ENCODE measurements around the gene AHCYL2.

AHCYL2 gene

DNA sequence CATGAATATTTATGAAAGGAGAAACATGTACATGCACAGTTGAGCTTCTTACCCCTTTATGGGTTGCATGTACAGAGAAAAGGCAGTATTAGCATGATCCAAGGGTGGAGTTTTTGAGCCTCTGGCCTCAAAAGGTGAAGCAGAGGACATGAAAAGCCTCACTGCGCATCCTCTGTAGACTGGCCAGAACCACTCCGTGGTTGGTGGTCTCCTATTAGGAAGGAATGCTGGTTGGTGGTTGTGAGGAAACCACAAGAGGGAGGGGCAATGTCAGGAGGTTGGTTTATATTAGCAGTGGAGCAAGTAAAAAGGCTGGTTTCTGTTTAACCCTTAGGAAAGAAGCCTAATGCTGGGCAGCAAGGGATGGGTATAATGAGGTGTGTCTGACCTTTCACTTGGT is 37.5 kb downstream of the AHCYL2 start:
- no peak for TF ChIP-seq TAF1 (IDR thresholded peaks at IDR 0.05; ENCODE audit: borderline replicate concordance, insufficient read depth, low read length)
- TF ChIP-seq POLR2AphosphoS5 (IDR thresholded peaks at IDR 0.05; ENCODE audit: low read depth, low read length), result no peak
- TF ChIP-seq FOXP2 (optimal IDR thresholded peaks at IDR 0.05; ENCODE audit: borderline replicate concordance, extremely low read depth, extremely low read length, insufficient read depth), result no peak
- TF ChIP-seq, protein P1, sequence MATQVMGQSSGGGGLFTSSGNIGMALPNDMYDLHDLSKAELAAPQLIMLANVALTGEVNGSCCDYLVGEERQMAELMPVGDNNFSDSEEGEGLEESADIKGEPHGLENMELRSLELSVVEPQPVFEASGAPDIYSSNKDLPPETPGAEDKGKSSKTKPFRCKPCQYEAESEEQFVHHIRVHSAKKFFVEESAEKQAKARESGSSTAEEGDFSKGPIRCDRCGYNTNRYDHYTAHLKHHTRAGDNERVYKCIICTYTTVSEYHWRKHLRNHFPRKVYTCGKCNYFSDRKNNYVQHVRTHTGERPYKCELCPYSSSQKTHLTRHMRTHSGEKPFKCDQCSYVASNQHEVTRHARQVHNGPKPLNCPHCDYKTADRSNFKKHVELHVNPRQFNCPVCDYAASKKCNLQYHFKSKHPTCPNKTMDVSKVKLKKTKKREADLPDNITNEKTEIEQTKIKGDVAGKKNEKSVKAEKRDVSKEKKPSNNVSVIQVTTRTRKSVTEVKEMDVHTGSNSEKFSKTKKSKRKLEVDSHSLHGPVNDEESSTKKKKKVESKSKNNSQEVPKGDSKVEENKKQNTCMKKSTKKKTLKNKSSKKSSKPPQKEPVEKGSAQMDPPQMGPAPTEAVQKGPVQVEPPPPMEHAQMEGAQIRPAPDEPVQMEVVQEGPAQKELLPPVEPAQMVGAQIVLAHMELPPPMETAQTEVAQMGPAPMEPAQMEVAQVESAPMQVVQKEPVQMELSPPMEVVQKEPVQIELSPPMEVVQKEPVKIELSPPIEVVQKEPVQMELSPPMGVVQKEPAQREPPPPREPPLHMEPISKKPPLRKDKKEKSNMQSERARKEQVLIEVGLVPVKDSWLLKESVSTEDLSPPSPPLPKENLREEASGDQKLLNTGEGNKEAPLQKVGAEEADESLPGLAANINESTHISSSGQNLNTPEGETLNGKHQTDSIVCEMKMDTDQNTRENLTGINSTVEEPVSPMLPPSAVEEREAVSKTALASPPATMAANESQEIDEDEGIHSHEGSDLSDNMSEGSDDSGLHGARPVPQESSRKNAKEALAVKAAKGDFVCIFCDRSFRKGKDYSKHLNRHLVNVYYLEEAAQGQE (IDR thresholded peaks at IDR 0.05; ENCODE audit: insufficient read depth in 1 of 2, low read depth in 2 of 2, low read length in 2 of 2), result no peak
- TF ChIP-seq SIN3A (IDR thresholded peaks at IDR 0.05; ENCODE audit: borderline replicate concordance, insufficient read depth, low read length), result no peak

DNA sequence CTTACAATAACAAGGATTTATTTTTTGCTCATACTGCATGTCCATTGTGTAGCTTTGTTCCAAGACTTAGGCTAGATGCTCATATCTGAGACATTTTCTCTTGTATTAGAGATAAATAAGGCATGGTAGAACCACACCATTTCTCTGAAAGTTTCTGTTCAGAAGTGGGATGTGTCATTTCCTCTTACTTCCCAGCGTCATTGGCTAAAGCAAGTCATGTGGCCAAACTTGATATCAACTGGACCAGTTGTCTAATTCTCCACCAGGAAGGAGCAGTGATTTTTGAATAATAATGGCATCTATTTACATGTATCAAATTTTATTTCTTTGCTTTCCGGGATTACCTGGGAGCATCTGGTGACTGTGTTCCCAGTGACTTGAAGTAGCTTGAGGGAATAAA is 38.3 kb downstream of the AHCYL2 start:
- TF ChIP-seq SIN3A (IDR thresholded peaks at IDR 0.05; ENCODE audit: borderline replicate concordance, insufficient read depth, low read length) (no peak), POLR2AphosphoS5 (IDR thresholded peaks at IDR 0.05; ENCODE audit: low read depth, low read length) (no peak), TAF1 (IDR thresholded peaks at IDR 0.05; ENCODE audit: borderline replicate concordance, insufficient read depth, low read length) (no peak), FOXP2 (optimal IDR thresholded peaks at IDR 0.05; ENCODE audit: borderline replicate concordance, extremely low read depth, extremely low read length, insufficient read depth) (no peak)
- TF ChIP-seq, protein P1 (IDR thresholded peaks at IDR 0.05; ENCODE audit: insufficient read depth in 1 of 2, low read depth in 2 of 2, low read length in 2 of 2), result no peak

DNA sequence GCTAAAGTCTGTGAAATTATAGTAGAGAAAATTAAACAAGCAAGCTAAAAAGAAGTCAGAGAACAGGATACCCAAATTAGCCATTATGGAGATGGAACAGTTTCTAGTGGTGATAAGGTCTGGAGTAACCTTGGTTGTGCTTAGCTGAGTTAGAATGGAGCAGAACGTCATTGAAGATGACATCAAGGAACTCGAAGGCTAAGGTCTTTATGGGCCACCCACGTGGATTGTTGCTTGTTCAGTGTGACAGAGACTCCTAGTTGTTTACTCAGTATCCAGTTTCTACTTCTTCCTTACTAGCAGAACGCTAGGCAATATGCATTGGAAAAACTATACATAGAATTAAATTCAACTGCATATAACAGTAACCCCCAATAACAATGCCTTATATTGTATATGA is 39.7 kb downstream of the AHCYL2 start:
- TF ChIP-seq TAF1 (IDR thresholded peaks at IDR 0.05; ENCODE audit: borderline replicate concordance, insufficient read depth, low read length) (no peak), SIN3A (IDR thresholded peaks at IDR 0.05; ENCODE audit: borderline replicate concordance, insufficient read depth, low read length) (no peak), FOXP2 (optimal IDR thresholded peaks at IDR 0.05; ENCODE audit: borderline replicate concordance, extremely low read depth, extremely low read length, insufficient read depth) (no peak), POLR2AphosphoS5 (IDR thresholded peaks at IDR 0.05; ENCODE audit: low read depth, low read length) (no peak)
- TF ChIP-seq, protein P1 (IDR thresholded peaks at IDR 0.05; ENCODE audit: insufficient read depth in 1 of 2, low read depth in 2 of 2, low read length in 2 of 2), result no peak

DNA sequence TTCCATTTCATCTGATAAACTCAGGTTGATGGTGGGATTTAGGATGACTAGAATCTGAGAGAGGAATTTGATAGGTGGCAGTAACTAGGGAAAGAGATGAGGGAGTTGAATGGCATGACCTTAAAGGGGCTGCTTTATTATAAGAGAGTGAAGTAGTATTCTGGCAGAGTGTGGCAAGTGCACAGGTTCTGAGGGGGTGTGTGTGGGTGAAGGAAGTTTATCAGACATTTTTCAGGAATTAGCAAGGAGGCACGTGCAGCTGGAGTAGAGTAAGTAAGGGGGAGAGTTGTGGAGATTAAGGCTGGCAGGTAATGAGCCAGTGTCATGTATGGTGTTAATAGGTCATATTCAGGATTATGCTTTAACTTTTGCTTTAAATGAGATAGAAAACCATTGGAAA is 40.5 kb downstream of the AHCYL2 start:
- no peak for TF ChIP-seq FOXP2 (optimal IDR thresholded peaks at IDR 0.05; ENCODE audit: borderline replicate concordance, extremely low read depth, extremely low read length, insufficient read depth)
- TF ChIP-seq, protein P1 (IDR thresholded peaks at IDR 0.05; ENCODE audit: insufficient read depth in 1 of 2, low read depth in 2 of 2, low read length in 2 of 2), result no peak
- TF ChIP-seq SIN3A (IDR thresholded peaks at IDR 0.05; ENCODE audit: borderline replicate concordance, insufficient read depth, low read length), result no peak

DNA sequence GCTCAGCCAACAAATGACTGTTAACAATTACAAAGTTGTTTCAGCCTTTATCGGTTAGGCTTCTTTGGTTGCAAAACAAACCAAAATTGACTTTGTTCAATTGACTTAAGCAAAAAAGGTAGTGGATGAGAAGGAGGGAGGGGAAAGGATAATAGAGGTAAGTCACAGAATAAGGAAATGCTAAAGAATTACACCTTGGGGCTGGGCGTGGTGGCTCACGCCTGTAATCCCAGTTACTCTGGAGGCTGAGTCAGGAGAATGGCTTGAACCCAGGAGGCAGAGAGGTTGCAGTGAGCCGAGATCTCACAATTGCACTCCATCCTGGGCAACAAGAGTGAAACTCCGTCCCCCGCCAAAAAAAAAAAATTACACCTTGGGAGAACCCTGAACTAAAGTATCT is 41.4 kb downstream of the AHCYL2 start:
- no peak for TF ChIP-seq TAF1 (IDR thresholded peaks at IDR 0.05; ENCODE audit: borderline replicate concordance, insufficient read depth, low read length)
- no peak for TF ChIP-seq POLR2AphosphoS5 (IDR thresholded peaks at IDR 0.05; ENCODE audit: low read depth, low read length)
- no peak for TF ChIP-seq SIN3A (IDR thresholded peaks at IDR 0.05; ENCODE audit: borderline replicate concordance, insufficient read depth, low read length)
- TF ChIP-seq FOXP2 (optimal IDR thresholded peaks at IDR 0.05; ENCODE audit: borderline replicate concordance, extremely low read depth, extremely low read length, insufficient read depth), result no peak
- TF ChIP-seq, protein P1 (IDR thresholded peaks at IDR 0.05; ENCODE audit: insufficient read depth in 1 of 2, low read depth in 2 of 2, low read length in 2 of 2), result no peak

All from PFSK-1 (cell line).